BJ (cell line): Measurements from ENCODE around the gene ILF3. TPM values are rescaled to one million over a fixed set of nuclear protein-coding genes. Genes with fewer than 3 reads are reported as not detected.

Experiments used
- CTCF ChIA-PET: fragments of 350-600 bp; formaldehyde crosslinking; extraction: SDS; loops from one replicate; lab custom pipeline; 2021; ENCODE audit warnings: antibody characterized with exemption, inconsistent platforms; lab: Yijun Ruan, JAX
- POLR2A ChIA-PET: fragments of 300-600 bp; sonication (Branson Sonifier 250); formaldehyde crosslinking; extraction: SDS; loops from one replicate; lab custom pipeline; 2021; ENCODE audit warnings: antibody characterized with exemption; lab: Charles Lee
- DNase-seq: peaks from one replicate; pipeline ENCODE4 v3.0.0-alpha.2; 2011; ENCODE audit warnings: low read depth
- H3K27me3 ChIP-seq: 2 replicates; pipeline ENCODE4 v1.6.0; 2011; ENCODE audit warnings: low read length; ENCODE audit not compliant: control insufficient read depth, insufficient read depth
- H3K36me3 ChIP-seq: 2 replicates; pipeline ENCODE4 v1.5.1; 2011; ENCODE audit warnings: low read length; ENCODE audit not compliant: control insufficient read depth, insufficient read depth
- H3K4me3 ChIP-seq: 2 replicates; pipeline ENCODE4 v1.5.1; 2011; ENCODE audit warnings: low read depth, mild to moderate bottlenecking, control low read depth, low read length
- CTCF ChIP-seq: IDR thresholded peaks from 2 replicates; pipeline ENCODE4 v1.5.1; 2011; ENCODE audit warnings: low read depth, mild to moderate bottlenecking, control low read depth, inconsistent platforms, low read length, moderate library complexity; ENCODE audit not compliant: insufficient read depth
- polyA plus RNA-seq: library from polyadenylated mRNA; depleted of rRNA; stranded (reverse); fragments of >200 nt; gene quantifications from 2 replicates; pipeline ENCODE4 v1.2.3, GENCODE V29; 2011

The ILF3 gene
- polyA plus RNA-seq, 1 experiment, result 148 TPM

- TF ChIP-seq CTCF, result no peak
- no peak for DNase-seq
- no peak overlapping the region for H3K4me3 ChIP-seq
- H3K27me3 ChIP-seq, result no peaks in the 10 kb centered on the region
- POLR2A ChIA-PET, result no interaction called here
- peaks cover 65% of the 10 kb centered on the region for H3K36me3 ChIP-seq
- CTCF ChIA-PET, result no interaction called here
Measured at GRCh38 chr19:10680545-10681135, 26.5 kb downstream of the ILF3 start.

GRCh38 chr19:10681658-10682057, 27.5 kb downstream of the ILF3 start:
- peaks cover 67% of the 10 kb centered on the region for H3K36me3 ChIP-seq
- POLR2A ChIA-PET, result no interaction called here
- TF ChIP-seq CTCF, result no peak

GRCh38 chr19:10682397-10683063, 28.4 kb downstream of the ILF3 start:
- no peak overlapping the region for H3K4me3 ChIP-seq
- ChIA-PET CTCF (interaction anchor here (0.6 to 1.2 kb wide), 3 partner anchors 9 to 79 kb away, joined by 3 to 4 read pairs (median 3); no protein-coding TSS in a partner anchor), POLR2A (no interaction called here)
- DNase-seq, result no peak
- peaks cover 64% of the 10 kb centered on the region for H3K36me3 ChIP-seq
- H3K27me3 ChIP-seq, result no peaks in the 10 kb centered on the region
- TF ChIP-seq CTCF, result no peak

More at GRCh38 chr19:10681658-10682057, 27.5 kb downstream of the ILF3 start:
- no peak for DNase-seq
- CTCF ChIA-PET, result interaction anchor here (0.6 to 1.2 kb wide), 2 partner anchors 8 to 267 kb away, joined by 3 to 5 read pairs; no protein-coding TSS in a partner anchor
- Histone ChIP-seq H3K27me3 (no peaks in the 10 kb centered on the region), H3K4me3 (no peak overlapping the region)

- ChIA-PET CTCF (interaction anchor here (0.6 to 1.0 kb wide), 2 partner anchors 17 to 79 kb away, joined by 3 to 4 read pairs; no protein-coding TSS in a partner anchor), POLR2A (no interaction called here)
- no peak for DNase-seq
- peaks cover 67% of the 10 kb centered on the region for H3K36me3 ChIP-seq
- TF ChIP-seq CTCF, result no peak
- no peak overlapping the region for H3K4me3 ChIP-seq
- no peaks in the 10 kb centered on the region for H3K27me3 ChIP-seq
Measured at GRCh38 chr19:10683064-10683426, 28.9 kb downstream of the ILF3 start.

- H3K36me3 ChIP-seq, result peaks cover 69% of the 10 kb centered on the region
- ChIA-PET POLR2A (no interaction called here), CTCF (interaction anchor here (0.6 to 1.0 kb wide), 2 partner anchors 17 to 80 kb away, joined by 3 to 4 read pairs; no protein-coding TSS in a partner anchor)
Measured at GRCh38 chr19:10683582-10683981, 29.4 kb downstream of the ILF3 start.

More at GRCh38 chr19:10683582-10683981, 29.4 kb downstream of the ILF3 start:
- H3K4me3 ChIP-seq, result no peak overlapping the region
- TF ChIP-seq CTCF, result no peak
- DNase-seq, result no peak
- no peaks in the 10 kb centered on the region for H3K27me3 ChIP-seq
